Measurements from ENCODE around the gene JADE2. TPM values are rescaled to one million over a fixed set of nuclear protein-coding genes. Genes with fewer than 3 reads are reported as not detected.

JADE2 gene
- total and polyA plus RNA-seq, 2 of the 8 experiments (the other 6 are each of a cell fraction or from before 2014, with no cell fraction given): 19.2 to 55.8 TPM

DNA sequence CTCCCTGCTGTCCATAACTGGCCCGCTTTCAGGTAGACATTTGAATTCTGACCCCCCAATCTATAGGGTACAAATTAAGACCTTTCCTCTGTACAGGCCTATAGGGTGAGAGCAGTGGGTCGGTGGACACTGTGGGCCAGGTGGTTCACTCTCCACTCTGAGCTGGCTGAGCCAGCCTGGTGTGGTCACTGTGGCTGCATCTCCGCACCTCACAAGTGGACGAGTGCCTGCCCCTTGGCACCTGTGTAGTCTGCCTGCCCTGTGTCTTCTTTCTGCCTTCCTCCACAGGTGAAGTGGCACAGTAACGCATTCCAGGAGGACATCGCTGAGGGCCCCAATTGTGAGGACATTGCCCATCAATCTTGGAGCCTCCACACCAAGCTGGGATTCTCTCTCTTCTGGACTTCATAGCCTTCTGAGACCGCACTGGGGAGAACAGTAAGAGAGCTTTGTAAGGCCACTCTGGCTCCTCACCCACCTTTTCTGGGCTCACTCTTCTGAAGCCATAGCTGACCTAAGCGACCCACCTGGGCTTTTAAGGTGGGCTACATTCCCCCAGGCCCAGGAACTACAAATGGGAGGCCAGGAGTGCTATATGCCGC is 33.5 kb upstream of the JADE2 start:
- no peak overlapping the region for H3K4me2 ChIP-seq (ENCODE audit: insufficient read depth in 1 of 2, low read depth in 2 of 2, low read length in 2 of 2)
- H3K56ac ChIP-seq (replicated peaks; ENCODE audit: insufficient read length, low read depth, low read length): no peak overlapping the region
- H3K9ac ChIP-seq (replicated peaks in 1 of 4; ENCODE audit: extremely low read depth in 1 of 4, low read depth in 3 of 4, low read length in 3 of 4): no peak overlapping the region
- FAIRE-seq (no peak), DNase-seq (ENCODE audit: low read depth in 1 of 2, low spot score in 2 of 2) (no peak)
- H3K18ac ChIP-seq (ENCODE audit: extremely low read depth, low read length): no peak overlapping the region
- no peaks in the 10 kb centered on the region; the same call in 1 of the 2 replicates for H3K23me2 ChIP-seq (ENCODE audit: low read depth, low read length)
- H4K5ac ChIP-seq (ENCODE audit: insufficient read length, low read depth, low read length): no peak overlapping the region
- H3K27ac ChIP-seq (ENCODE audit: low read depth, low read length): no peak overlapping the region
- H3K27me3 ChIP-seq (replicated peaks in 1 of 4; ENCODE audit: control insufficient read depth in 3 of 4, extremely low read depth in 1 of 4, insufficient read depth in 3 of 4, low read length in 3 of 4): no peaks in the 10 kb centered on the region
- H3K23ac ChIP-seq (ENCODE audit: insufficient read length): no peak overlapping the region
- no peaks in the 10 kb centered on the region for H4K20me1 ChIP-seq (replicated peaks in 1 of 2; ENCODE audit: control insufficient read depth in 1 of 2, insufficient read depth in 2 of 2, low read length in 2 of 2)
- H3K4me3 ChIP-seq (ENCODE audit: extremely low read depth in 1 of 4, insufficient read depth in 2 of 4, low read depth in 3 of 4, low read length in 4 of 4): no peak overlapping the region
- POLR2A ChIA-PET (ENCODE audit: partially characterized antibody): interaction anchor here (1.0 to 3.1 kb wide), 5 partner anchors 15 to 35 kb away, joined by 3 to 12 read pairs (median 4); partner anchors contain the start of gene JADE2
- no peak overlapping the region for H4K8ac ChIP-seq (ENCODE audit: extremely low read depth, insufficient read depth, low read length)
- WGBS, 2 experiments (ENCODE audit: extremely low coverage in 1 of 2, insufficient coverage in 1 of 2, insufficient read length in 1 of 2, insufficient replicate concordance in 2 of 2, low coverage in 1 of 2, low lambda C conversion rate in 2 of 2, missing lambda C conversion rate in 1 of 2): 92% methylated on average over 9 of the region's 9 CpGs; no CpG with 5 or more reads in 1 of the 2 experiments
- no peaks in the 10 kb centered on the region for H3K79me2 ChIP-seq (ENCODE audit: control insufficient read depth in 1 of 2, insufficient read depth in 2 of 2, low read length in 2 of 2)
- no peak overlapping the region for H2BK20ac ChIP-seq (ENCODE audit: low read length)
- no peak overlapping the region for H2BK120ac ChIP-seq (replicated peaks; ENCODE audit: low read depth, low read length)
- H2BK12ac ChIP-seq (ENCODE audit: low read depth, low read length): no peak overlapping the region
- H3K9me3 ChIP-seq (ENCODE audit: insufficient read depth in 2 of 2, low read depth in 1 of 2, low read length in 1 of 2): no peaks in the 10 kb centered on the region
- no peak overlapping the region for H3K4ac ChIP-seq (replicated peaks; ENCODE audit: insufficient read length, low read depth, low read length)
- H2BK5ac ChIP-seq (ENCODE audit: low read depth, low read length): no peak overlapping the region; the same call in 1 of the 2 replicates
- no peaks in the 10 kb centered on the region for H3K36me3 ChIP-seq (ENCODE audit: control insufficient read depth in 2 of 4, insufficient read depth in 4 of 4, low read length in 3 of 4)
- H2BK15ac ChIP-seq (ENCODE audit: low read length): no peak overlapping the region
- no peaks in the 10 kb centered on the region for H3K4me1 ChIP-seq (replicated peaks in 1 of 4; ENCODE audit: control insufficient read depth in 3 of 4, insufficient read depth in 4 of 4, low read length in 3 of 4)
- H2AFZ ChIP-seq (ENCODE audit: low read length): no peak overlapping the region
- no peaks in the 10 kb centered on the region for H3K79me1 ChIP-seq (ENCODE audit: low read depth, low read length)
- no peak overlapping the region for H4K91ac ChIP-seq (replicated peaks; ENCODE audit: insufficient read length, low read length)
- no peak overlapping the region for H2AK5ac ChIP-seq (ENCODE audit: low read depth, low read length)
- H3K14ac ChIP-seq (ENCODE audit: insufficient read length): no peak overlapping the region
- CTCF ChIA-PET (ENCODE audit: partially characterized antibody): interaction anchor here (1.0 to 3.1 kb wide), 3 partner anchors 10 to 69 kb away, joined by 3 to 21 read pairs (median 3); no protein-coding TSS in a partner anchor
- TF ChIP-seq KDM4A (IDR thresholded peaks at IDR 0.05; ENCODE audit: low read depth, low read length, severe bottlenecking) (no peak), TAF7 (optimal IDR thresholded peaks at IDR 0.05; ENCODE audit: borderline replicate concordance, low read depth, low read length) (no peak), CTBP2 (IDR thresholded peaks at IDR 0.05; ENCODE audit: borderline replicate concordance, insufficient read depth, insufficient read length, low read length) (no peak), ZNF274 (IDR thresholded peaks at IDR 0.05; ENCODE audit: borderline replicate concordance, extremely low read depth, low read length) (no peak), GABPA (IDR thresholded peaks at IDR 0.05; ENCODE audit: borderline replicate concordance, insufficient read depth, low read length) (no peak), BRCA1 (IDR thresholded peaks at IDR 0.05; ENCODE audit: low read depth, low read length) (no peak), FOSL1 (IDR thresholded peaks at IDR 0.05; ENCODE audit: insufficient read depth, low read depth, low read length) (no peak), SIN3A (conservative IDR thresholded peaks at IDR 0.05 in 1 of 2, IDR thresholded peaks at IDR 0.05 in 1 of 2; ENCODE audit: low read depth in 1 of 2, low read length in 2 of 2) (no peak), CEBPB (IDR thresholded peaks at IDR 0.05; ENCODE audit: low read depth, low read length) (no peak)
- TF ChIP-seq, protein P1, sequence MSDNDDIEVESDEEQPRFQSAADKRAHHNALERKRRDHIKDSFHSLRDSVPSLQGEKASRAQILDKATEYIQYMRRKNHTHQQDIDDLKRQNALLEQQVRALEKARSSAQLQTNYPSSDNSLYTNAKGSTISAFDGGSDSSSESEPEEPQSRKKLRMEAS (IDR thresholded peaks at IDR 0.05): no peak
- TF ChIP-seq, protein P2, sequence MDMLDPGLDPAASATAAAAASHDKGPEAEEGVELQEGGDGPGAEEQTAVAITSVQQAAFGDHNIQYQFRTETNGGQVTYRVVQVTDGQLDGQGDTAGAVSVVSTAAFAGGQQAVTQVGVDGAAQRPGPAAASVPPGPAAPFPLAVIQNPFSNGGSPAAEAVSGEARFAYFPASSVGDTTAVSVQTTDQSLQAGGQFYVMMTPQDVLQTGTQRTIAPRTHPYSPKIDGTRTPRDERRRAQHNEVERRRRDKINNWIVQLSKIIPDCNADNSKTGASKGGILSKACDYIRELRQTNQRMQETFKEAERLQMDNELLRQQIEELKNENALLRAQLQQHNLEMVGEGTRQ (IDR thresholded peaks at IDR 0.05; ENCODE audit: low read length): no peak

Measured in H1 (cell line).